A549 (cell line): ENCODE data around the gene P4HB. TPM values are rescaled to one million over a fixed set of nuclear protein-coding genes. Genes with fewer than 3 reads are reported as not detected.

Source experiments
- ATAC-seq, 2 experiments: fragments of 200-7000 bp in 1 of 2; fragments of >200 bp in 1 of 2; cut with Nextera tagmentation in 1 of 2; cut with Tn5 transposase in 1 of 2; 3 replicates each; pipeline versions ENCODE4 v1.8.0 to v1.9.1; 2018 to 2020; ENCODE audit warnings: mild to moderate bottlenecking in 1 of 2, moderate library complexity in 1 of 2
- CTCF ChIA-PET: fragments of 300-600 bp; sonication (Branson Sonifier 250); formaldehyde crosslinking; extraction: SDS; loops from one replicate; lab custom pipeline; 2021; ENCODE audit warnings: antibody characterized with exemption, inconsistent platforms; lab: Yijun Ruan, JAX
- POLR2A ChIA-PET: fragments of 350-600 bp; formaldehyde crosslinking; extraction: SDS; loops from one replicate; lab custom pipeline; 2021; ENCODE audit warnings: antibody characterized with exemption, inconsistent platforms; lab: Yijun Ruan, JAX
- DNase-seq, 2 experiments: peaks; one replicate each; pipeline versions ENCODE4 v3.0.0 to v3.0.0-alpha.2; 2011 to 2016; ENCODE audit warnings: low read depth in 1 of 2, low spot score in 1 of 2
- FAIRE-seq: peaks from 2 replicates; lab custom pipeline; 2011; peaks lifted over from hg19 to GRCh38; lab: Jason Lieb, UNC
- H3K27ac ChIP-seq, 2 experiments: fragments of >200 bp; sonication (Bioruptor Twin); formaldehyde crosslinking; 3 replicates each; pipeline ENCODE4 v1.5.1; 2016 to 2017
- H3K4me1 ChIP-seq: fragments of >200 bp; sonication (Bioruptor Twin); formaldehyde crosslinking; 3 replicates; pipeline ENCODE4 v1.6.1; 2016
- H3K4me2 ChIP-seq: fragments of >200 bp; sonication (Bioruptor Twin); formaldehyde crosslinking; 3 replicates; pipeline ENCODE4 v1.6.1; 2016
- H3K4me3 ChIP-seq: fragments of >200 bp; sonication (Bioruptor Twin); formaldehyde crosslinking; 3 replicates; pipeline ENCODE4 v1.5.1; 2016
- H3K9me3 ChIP-seq: fragments of >200 bp; sonication (Bioruptor Twin); formaldehyde crosslinking; 3 replicates; pipeline ENCODE4 v1.6.1; 2016
- ATOH8 ChIP-seq: fragments of 250-450 bp; sonication (Bioruptor Pico); IDR thresholded peaks from 2 replicates; pipeline ENCODE4 v1.5.0; 2020; ENCODE audit warnings: low read depth, mild to moderate bottlenecking, moderate library complexity
- BHLHE40 ChIP-seq: IDR thresholded peaks from 2 replicates; pipeline ENCODE4 v1.6.1; 2012; ENCODE audit warnings: low read depth, low read length, inconsistent platforms
- CEBPB ChIP-seq, 2 experiments: fragments of >200 bp in 1 of 2; sonication (Bioruptor Twin) in 1 of 2; formaldehyde crosslinking in 1 of 2; IDR thresholded peaks; 2 replicates each; pipeline ENCODE4 v1.6.1; 2012 to 2016
- CHD2 ChIP-seq: fragments of 150-350 bp; IDR thresholded peaks from 2 replicates; pipeline ENCODE4 v1.6.1; 2014; ENCODE audit warnings: low read length; ENCODE audit not compliant: partially characterized antibody
- CHD4 ChIP-seq: fragments of 200-600 bp; sonication (generic); IDR thresholded peaks from 2 replicates; pipeline ENCODE4 v1.6.1; 2016; ENCODE audit warnings: antibody characterized with exemption, mild to moderate bottlenecking, borderline replicate concordance
- EHMT2 ChIP-seq: fragments of 200-600 bp; sonication (generic); IDR thresholded peaks from 2 replicates; pipeline ENCODE4 v1.6.1; 2016; ENCODE audit warnings: antibody characterized with exemption, low read depth, mild to moderate bottlenecking, moderate library complexity
- ELK1 ChIP-seq: fragments of 150-350 bp; IDR thresholded peaks from 2 replicates; pipeline ENCODE4 v1.6.1; 2014; ENCODE audit warnings: low read depth, mild to moderate bottlenecking, low read length
- EP300 ChIP-seq, 2 experiments: fragments of >200 bp; sonication (Bioruptor Twin); formaldehyde crosslinking; IDR thresholded peaks; 2 replicates in 1 of 2; 3 replicates in 1 of 2; pipeline ENCODE4 v1.6.1; 2016 to 2017
- FOSL2 ChIP-seq, 2 experiments: fragments of 450-650 bp in 1 of 2; fragments of >200 bp in 1 of 2; sonication (Bioruptor Twin) in 1 of 2; formaldehyde crosslinking; IDR thresholded peaks; 2 replicates each; pipeline versions ENCODE4 v1.5.0 to v1.6.1; 2016 to 2020; ENCODE audit warnings: mild to moderate bottlenecking in 1 of 2, moderate library complexity in 1 of 2
- GATA3 ChIP-seq: IDR thresholded peaks from 2 replicates; pipeline ENCODE4 v1.6.1; 2012; ENCODE audit warnings: borderline replicate concordance
- HMGXB4 ChIP-seq: fragments of 250-450 bp; sonication (Bioruptor Pico); IDR thresholded peaks from 2 replicates; pipeline ENCODE4 v1.5.0; 2021; ENCODE audit warnings: mild to moderate bottlenecking, moderate library complexity, borderline replicate concordance
- HOXA7 ChIP-seq: fragments of 250-450 bp; sonication (Bioruptor Pico); IDR thresholded peaks from 2 replicates; pipeline ENCODE4 v1.5.0; 2020; ENCODE audit warnings: mild to moderate bottlenecking, moderate library complexity
- JUNB ChIP-seq: fragments of >200 bp; sonication (Bioruptor Twin); formaldehyde crosslinking; IDR thresholded peaks from 2 replicates; pipeline ENCODE4 v1.6.1; 2016
- NFE2L2 ChIP-seq: fragments of 150-350 bp; conservative IDR thresholded peaks from 2 replicates; pipeline ENCODE4 v1.6.1; 2014; ENCODE audit warnings: low read length
- POLR2A ChIP-seq: IDR thresholded peaks from 2 replicates; pipeline ENCODE4 v1.6.1; 2012; ENCODE audit warnings: mild to moderate bottlenecking, low read length
- POLR2AphosphoS2 ChIP-seq: conservative IDR thresholded peaks from 2 replicates; pipeline ENCODE4 v1.6.1; 2012; ENCODE audit warnings: low read length, improper control_type of control experiment, inconsistent platforms
- SREBF2 ChIP-seq: fragments of 450-650 bp; IDR thresholded peaks from 2 replicates; pipeline ENCODE4 v1.6.1; 2014; ENCODE audit warnings: mild to moderate bottlenecking, moderate library complexity
- TFCP2L1 ChIP-seq: fragments of 250-450 bp; sonication (Bioruptor Pico); IDR thresholded peaks from 2 replicates; pipeline ENCODE4 v1.5.0; 2021; ENCODE audit warnings: mild to moderate bottlenecking
- ZNF302 ChIP-seq: fragments of 250-450 bp; sonication (Bioruptor Pico); IDR thresholded peaks from 2 replicates; pipeline ENCODE4 v1.9.0; 2021; ENCODE audit warnings: inconsistent platforms, mild to moderate bottlenecking, moderate library complexity
- WGBS: methylation state at CpG from one replicate; pipeline ENCODE4 v1.1.6; 2017; ENCODE audit errors: missing lambda C conversion rate; 5-methylcytosine and 5-hydroxymethylcytosine counted together
- polyA plus RNA-seq, 4 experiments: library from polyadenylated mRNA; depleted of rRNA in 3 of 4; stranded (reverse); fragments of >200 nt; fragmentation: RNase III in 1 of 4; extraction: RNeasy Plus Mini Kit Qiagen cat#74134 plus additional on column Dnase treatment in 1 of 4; gene quantifications; 2 replicates in 3 of 4; 3 replicates in 1 of 4; pipeline ENCODE4 v1.2.3, GENCODE V29; 2011 to 2017
- TF ChIP-seq, protein P1 (sequence below): fragments of >200 bp; sonication (Bioruptor Twin); formaldehyde crosslinking; IDR thresholded peaks from 3 replicates; pipeline ENCODE4 v1.5.1; 2016
- TF ChIP-seq, protein P2 (sequence below): IDR thresholded peaks from 2 replicates; pipeline ENCODE4 v1.6.1; 2012; ENCODE audit warnings: low read depth, borderline replicate concordance
- TF ChIP-seq, protein P3 (sequence below): fragments of 200-600 bp; sonication (generic); IDR thresholded peaks from 2 replicates; pipeline ENCODE4 v1.6.1; 2016; ENCODE audit warnings: antibody characterized with exemption, mild to moderate bottlenecking, moderate library complexity

P4HB gene
- polyA plus RNA-seq, 2 of the 4 experiments (the other 2 are of a cell fraction), result 102 to 622 TPM

DNA sequence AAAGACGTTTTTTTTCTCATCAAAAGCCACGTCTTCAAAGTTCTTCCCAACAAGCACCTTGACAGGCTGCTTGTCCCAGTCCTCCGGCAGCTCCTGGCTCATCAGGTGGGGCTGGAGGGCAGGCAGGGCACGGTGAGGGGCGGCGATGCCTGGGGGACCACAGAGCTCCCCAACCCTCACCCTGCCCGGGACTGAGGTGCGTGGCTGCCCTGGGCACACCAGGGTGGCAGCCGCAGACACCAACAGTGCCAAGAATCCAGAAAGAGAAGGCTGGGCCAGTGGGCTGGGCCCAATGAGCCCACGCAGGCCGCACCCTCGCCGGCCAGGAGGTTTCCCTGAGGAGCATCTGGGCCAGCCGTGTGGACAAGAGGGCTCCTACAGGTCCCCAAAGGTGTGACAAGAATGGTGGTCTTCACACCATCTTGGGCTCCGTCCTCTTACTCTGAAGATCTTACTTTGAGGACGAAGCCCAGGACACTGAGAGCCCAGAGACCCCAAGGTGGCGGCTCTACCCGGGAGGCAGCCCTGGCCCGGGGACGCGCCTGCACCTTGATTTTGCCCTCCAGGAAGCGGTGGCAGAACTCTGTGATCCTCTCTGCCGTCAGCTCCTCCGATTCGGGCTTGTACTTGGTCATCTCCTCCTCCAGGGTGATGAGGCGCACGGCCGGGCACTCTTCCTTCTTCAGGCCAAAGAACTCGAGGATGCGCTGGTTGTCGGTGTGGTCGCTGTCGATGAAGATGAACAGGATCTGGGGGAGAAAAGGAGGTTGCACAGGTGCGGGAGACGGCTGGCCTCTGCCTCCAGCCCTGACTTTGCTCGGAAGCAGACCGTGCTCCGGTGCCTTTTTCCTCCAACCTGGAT is 14.2 kb downstream of the P4HB start:
- Histone ChIP-seq H3K4me2 (no peak overlapping the region), H3K9me3 (no peaks in the 10 kb centered on the region), H3K27ac (no peak overlapping the region), H3K4me3 (no peak overlapping the region), H3K4me1 (no peaks in the 10 kb centered on the region)
- TF ChIP-seq ELK1, result no peak
- TF ChIP-seq POLR2AphosphoS2, result no peak
- no peak for TF ChIP-seq CEBPB (IDR thresholded peaks at IDR 0.05)
- TF ChIP-seq HMGXB4 (CRISPR knock-in tag), result no peak
- TF ChIP-seq ZNF302, result no peak
- TF ChIP-seq, protein P1, sequence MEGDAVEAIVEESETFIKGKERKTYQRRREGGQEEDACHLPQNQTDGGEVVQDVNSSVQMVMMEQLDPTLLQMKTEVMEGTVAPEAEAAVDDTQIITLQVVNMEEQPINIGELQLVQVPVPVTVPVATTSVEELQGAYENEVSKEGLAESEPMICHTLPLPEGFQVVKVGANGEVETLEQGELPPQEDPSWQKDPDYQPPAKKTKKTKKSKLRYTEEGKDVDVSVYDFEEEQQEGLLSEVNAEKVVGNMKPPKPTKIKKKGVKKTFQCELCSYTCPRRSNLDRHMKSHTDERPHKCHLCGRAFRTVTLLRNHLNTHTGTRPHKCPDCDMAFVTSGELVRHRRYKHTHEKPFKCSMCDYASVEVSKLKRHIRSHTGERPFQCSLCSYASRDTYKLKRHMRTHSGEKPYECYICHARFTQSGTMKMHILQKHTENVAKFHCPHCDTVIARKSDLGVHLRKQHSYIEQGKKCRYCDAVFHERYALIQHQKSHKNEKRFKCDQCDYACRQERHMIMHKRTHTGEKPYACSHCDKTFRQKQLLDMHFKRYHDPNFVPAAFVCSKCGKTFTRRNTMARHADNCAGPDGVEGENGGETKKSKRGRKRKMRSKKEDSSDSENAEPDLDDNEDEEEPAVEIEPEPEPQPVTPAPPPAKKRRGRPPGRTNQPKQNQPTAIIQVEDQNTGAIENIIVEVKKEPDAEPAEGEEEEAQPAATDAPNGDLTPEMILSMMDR, result no peak
- no peak for TF ChIP-seq FOSL2 (IDR thresholded peaks at IDR 0.05)
- no peak for TF ChIP-seq FOSL2 (CRISPR knock-in tag; IDR thresholded peaks at IDR 0.05)
- TF ChIP-seq, protein P2, sequence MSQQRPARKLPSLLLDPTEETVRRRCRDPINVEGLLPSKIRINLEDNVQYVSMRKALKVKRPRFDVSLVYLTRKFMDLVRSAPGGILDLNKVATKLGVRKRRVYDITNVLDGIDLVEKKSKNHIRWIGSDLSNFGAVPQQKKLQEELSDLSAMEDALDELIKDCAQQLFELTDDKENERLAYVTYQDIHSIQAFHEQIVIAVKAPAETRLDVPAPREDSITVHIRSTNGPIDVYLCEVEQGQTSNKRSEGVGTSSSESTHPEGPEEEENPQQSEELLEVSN, result no peak
- no peak for TF ChIP-seq CHD4
- TF ChIP-seq TFCP2L1 (CRISPR knock-in tag), result no peak
- TF ChIP-seq HOXA7 (CRISPR knock-in tag), result no peak
- no peak for TF ChIP-seq CHD2
- no peak for TF ChIP-seq JUNB
- TF ChIP-seq NFE2L2, result no peak
- no peak for FAIRE-seq
- no peak for DNase-seq
- POLR2A ChIA-PET, result interaction anchor here (0.8 to 2.1 kb wide), 3 partner anchors 9 to 13 kb away, joined by 3 to 7 read pairs (median 5); partner anchors contain the start of gene MCRIP1
- CTCF ChIA-PET, result interaction anchor here (1.0 to 12.1 kb wide), 2 partner anchors 24 to 113 kb away, joined by 5 to 96 read pairs; no protein-coding TSS in a partner anchor
- 93% methylated on average over 38 of the region's 38 CpGs for WGBS
- no peak for ATAC-seq

- 90% methylated on average over 13 of the region's 13 CpGs for WGBS
- CTCF ChIA-PET, result interaction anchor here (1.0 to 12.1 kb wide), 3 partner anchors 7 to 112 kb away, joined by 4 to 96 read pairs (median 5); no protein-coding TSS in a partner anchor
- TF ChIP-seq EHMT2, result no peak
- TF ChIP-seq EP300 (IDR thresholded peaks at IDR 0.05), result no peak
- no peak for TF ChIP-seq HMGXB4 (CRISPR knock-in tag)
- no peak for TF ChIP-seq ATOH8 (CRISPR knock-in tag)
- no peak for TF ChIP-seq SREBF2
- TF ChIP-seq CHD2, result no peak
- TF ChIP-seq, protein P3, sequence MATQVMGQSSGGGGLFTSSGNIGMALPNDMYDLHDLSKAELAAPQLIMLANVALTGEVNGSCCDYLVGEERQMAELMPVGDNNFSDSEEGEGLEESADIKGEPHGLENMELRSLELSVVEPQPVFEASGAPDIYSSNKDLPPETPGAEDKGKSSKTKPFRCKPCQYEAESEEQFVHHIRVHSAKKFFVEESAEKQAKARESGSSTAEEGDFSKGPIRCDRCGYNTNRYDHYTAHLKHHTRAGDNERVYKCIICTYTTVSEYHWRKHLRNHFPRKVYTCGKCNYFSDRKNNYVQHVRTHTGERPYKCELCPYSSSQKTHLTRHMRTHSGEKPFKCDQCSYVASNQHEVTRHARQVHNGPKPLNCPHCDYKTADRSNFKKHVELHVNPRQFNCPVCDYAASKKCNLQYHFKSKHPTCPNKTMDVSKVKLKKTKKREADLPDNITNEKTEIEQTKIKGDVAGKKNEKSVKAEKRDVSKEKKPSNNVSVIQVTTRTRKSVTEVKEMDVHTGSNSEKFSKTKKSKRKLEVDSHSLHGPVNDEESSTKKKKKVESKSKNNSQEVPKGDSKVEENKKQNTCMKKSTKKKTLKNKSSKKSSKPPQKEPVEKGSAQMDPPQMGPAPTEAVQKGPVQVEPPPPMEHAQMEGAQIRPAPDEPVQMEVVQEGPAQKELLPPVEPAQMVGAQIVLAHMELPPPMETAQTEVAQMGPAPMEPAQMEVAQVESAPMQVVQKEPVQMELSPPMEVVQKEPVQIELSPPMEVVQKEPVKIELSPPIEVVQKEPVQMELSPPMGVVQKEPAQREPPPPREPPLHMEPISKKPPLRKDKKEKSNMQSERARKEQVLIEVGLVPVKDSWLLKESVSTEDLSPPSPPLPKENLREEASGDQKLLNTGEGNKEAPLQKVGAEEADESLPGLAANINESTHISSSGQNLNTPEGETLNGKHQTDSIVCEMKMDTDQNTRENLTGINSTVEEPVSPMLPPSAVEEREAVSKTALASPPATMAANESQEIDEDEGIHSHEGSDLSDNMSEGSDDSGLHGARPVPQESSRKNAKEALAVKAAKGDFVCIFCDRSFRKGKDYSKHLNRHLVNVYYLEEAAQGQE, result no peak
- TF ChIP-seq BHLHE40, result no peak
- TF ChIP-seq NFE2L2, result no peak
- no peak for TF ChIP-seq POLR2A
- TF ChIP-seq GATA3, result no peak
- no peak for TF ChIP-seq JUNB
These were observed 15.0 kb downstream of the P4HB start for GRCh38 chr17:81845361-81845760.

More at GRCh38 chr17:81845361-81845760, 15.0 kb downstream of the P4HB start:
- FAIRE-seq, result no peak
- no peaks in the 10 kb centered on the region for H3K9me3 ChIP-seq
- H3K27ac ChIP-seq, result no peak overlapping the region
- DNase-seq, result no peak
- ATAC-seq, result no peak
- no peak overlapping the region for H3K4me3 ChIP-seq
- no peaks in the 10 kb centered on the region for H3K4me1 ChIP-seq
- no peak overlapping the region for H3K4me2 ChIP-seq
- POLR2A ChIA-PET, result interaction anchor here (0.8 to 2.1 kb wide), 3 partner anchors 9 to 12 kb away, joined by 3 to 7 read pairs (median 5); partner anchors contain the start of gene MCRIP1
